Neuronal stem cell (in vitro differentiated cells): ENCODE measurements around the gene ABCA12.

Source experiments
- DNase-seq: peaks from one replicate; pipeline ENCODE4 v3.0.0-alpha.2; 2013; ENCODE audit warnings: low spot score
- H2AFZ ChIP-seq: one replicate; pipeline ENCODE4 v1.6.1; 2013; ENCODE audit warnings: mild to moderate bottlenecking, low read length, inconsistent platforms
- H2AK5ac ChIP-seq: 2 replicates; pipeline ENCODE4 v1.6.1; 2013; ENCODE audit warnings: low read depth, mild to moderate bottlenecking, inconsistent platforms, low read length, moderate library complexity, mixed read lengths
- H2BK120ac ChIP-seq: 2 replicates; pipeline ENCODE4 v1.6.1; 2013; ENCODE audit warnings: low read depth, mild to moderate bottlenecking, inconsistent platforms, low read length, moderate library complexity, mixed read lengths
- H2BK12ac ChIP-seq: one replicate; pipeline ENCODE4 v1.6.1; 2013; ENCODE audit warnings: low read length, inconsistent platforms
- H2BK15ac ChIP-seq: 2 replicates; pipeline ENCODE4 v1.6.1; 2013; ENCODE audit warnings: mild to moderate bottlenecking, low read length, inconsistent platforms, mixed read lengths
- H2BK5ac ChIP-seq: one replicate; pipeline ENCODE4 v1.6.1; 2013; ENCODE audit warnings: inconsistent platforms, mild to moderate bottlenecking, low read length, moderate library complexity
- H3K14ac ChIP-seq: one replicate; pipeline ENCODE4 v1.6.1; 2013; ENCODE audit warnings: low read length, inconsistent platforms
- H3K18ac ChIP-seq: 2 replicates; pipeline ENCODE4 v1.6.1; 2013; ENCODE audit warnings: low read length, inconsistent platforms
- H3K23ac ChIP-seq: 2 replicates; pipeline ENCODE4 v1.6.1; 2013; ENCODE audit warnings: low read depth, mild to moderate bottlenecking, mixed read lengths, low read length, inconsistent platforms; ENCODE audit not compliant: poor library complexity
- H3K27ac ChIP-seq: replicated peaks from 3 replicates; pipeline ENCODE4 v1.5.1; 2013; ENCODE audit warnings: low read length, inconsistent platforms
- H3K27me3 ChIP-seq, 3 experiments: 2 replicates each; pipeline ENCODE4 v1.6.1; 2013; ENCODE audit warnings: low read length in 3 of 3, mild to moderate bottlenecking in 2 of 3, inconsistent platforms in 1 of 3, low read depth in 1 of 3, mixed read lengths in 1 of 3, moderate library complexity in 1 of 3; ENCODE audit not compliant: control insufficient read depth in 3 of 3, insufficient read depth in 3 of 3
- H3K36me3 ChIP-seq, 2 donors: replicated peaks in 1 of 2; 2 replicates each; pipeline ENCODE4 v1.6.1; 2013; ENCODE audit warnings: low read length in 2 of 2; ENCODE audit not compliant: control insufficient read depth in 2 of 2, insufficient read depth in 2 of 2
- H3K4ac ChIP-seq: 2 replicates; pipeline ENCODE4 v1.6.1; 2013; ENCODE audit warnings: inconsistent platforms, mild to moderate bottlenecking, low read length, moderate library complexity
- H3K4me1 ChIP-seq, 2 donors: 1 replicate in 1 of 2; 2 replicates in 1 of 2; pipeline ENCODE4 v1.6.1; 2013; ENCODE audit warnings: low read length in 2 of 2, low read depth in 1 of 2; ENCODE audit not compliant: control insufficient read depth in 2 of 2, insufficient read depth in 1 of 2
- H3K4me2 ChIP-seq: one replicate; pipeline ENCODE4 v1.6.1; 2013; ENCODE audit warnings: mild to moderate bottlenecking, low read length, inconsistent platforms; ENCODE audit not compliant: insufficient read depth, poor library complexity, severe bottlenecking
- H3K4me3 ChIP-seq, 2 donors: 2 replicates each; pipeline ENCODE4 v1.5.1; 2013; ENCODE audit warnings: low read length in 2 of 2, mild to moderate bottlenecking in 2 of 2, inconsistent platforms in 1 of 2, moderate library complexity in 1 of 2
- H3K79me1 ChIP-seq: one replicate; pipeline ENCODE4 v1.6.1; 2013; ENCODE audit warnings: low read depth, mild to moderate bottlenecking, inconsistent platforms, low read length, moderate library complexity
- H3K9ac ChIP-seq: one replicate; pipeline ENCODE4 v1.6.1; 2013; ENCODE audit warnings: mild to moderate bottlenecking, low read depth, low read length, inconsistent platforms; ENCODE audit not compliant: poor library complexity
- H3K9me3 ChIP-seq, 2 donors: replicated peaks in 1 of 2; 2 replicates each; pipeline versions ENCODE3 to v1.6.1; 2013; ENCODE audit warnings: low read length in 2 of 2, mild to moderate bottlenecking in 2 of 2, inconsistent platforms in 1 of 2, low read depth in 1 of 2, mixed read lengths in 1 of 2, moderate library complexity in 1 of 2; ENCODE audit not compliant: control insufficient read depth in 2 of 2, insufficient read depth in 1 of 2
- H4K8ac ChIP-seq: one replicate; pipeline ENCODE4 v1.6.1; 2013; ENCODE audit warnings: low read depth, mild to moderate bottlenecking, inconsistent platforms, low read length, moderate library complexity
- H4K91ac ChIP-seq: one replicate; pipeline ENCODE4 v1.6.1; 2013; ENCODE audit warnings: low read length, low read depth, mild to moderate bottlenecking, inconsistent platforms; ENCODE audit not compliant: poor library complexity
- WGBS, 2 donors: extraction: QIAGEN DNeasy Blood & Tissue Kit; methylation state at CpG; one replicate each; pipeline ENCODE4 v1.1.7; 2013; ENCODE audit warnings: missing lambda C conversion rate in 2 of 2, mixed read lengths in 1 of 2; ENCODE audit not compliant: insufficient read length in 2 of 2, insufficient replicate concordance in 1 of 2; ENCODE audit errors: extremely low coverage in 2 of 2; 5-methylcytosine and 5-hydroxymethylcytosine counted together

Gene ABCA12

GRCh38 chr2:214966420-214966819 is 172.0 kb downstream of the ABCA12 start:
- H3K18ac ChIP-seq: no peak overlapping the region
- H3K4ac ChIP-seq: no peak overlapping the region
- no peak overlapping the region for H3K27ac ChIP-seq
- H3K9me3 ChIP-seq: no peaks in the 10 kb centered on the region
- H3K79me1 ChIP-seq: no peaks in the 10 kb centered on the region
- H3K9ac ChIP-seq: no peak overlapping the region
- H3K4me1 ChIP-seq: no peaks in the 10 kb centered on the region
- no peak overlapping the region for H2AFZ ChIP-seq
- no peak for DNase-seq
- H2BK15ac ChIP-seq: no peak overlapping the region
- no peak overlapping the region for H3K4me2 ChIP-seq
- H3K4me3 ChIP-seq: no peak overlapping the region
- no peak overlapping the region for H4K91ac ChIP-seq
- H3K27me3 ChIP-seq: no peaks in the 10 kb centered on the region
- H3K23ac ChIP-seq: no peak overlapping the region
- no peak overlapping the region for H2BK12ac ChIP-seq
- no peak overlapping the region for H4K8ac ChIP-seq
- no peak overlapping the region for H2BK120ac ChIP-seq
- H3K14ac ChIP-seq: no peak overlapping the region
- WGBS, 2 donors: no CpG with 5 or more reads among the region's 5 CpGs
- no peak overlapping the region for H2BK5ac ChIP-seq
- no peaks in the 10 kb centered on the region for H3K36me3 ChIP-seq
- H2AK5ac ChIP-seq: no peak overlapping the region

GRCh38 chr2:214960677-214961076 is 177.7 kb downstream of the ABCA12 start:
- no peak overlapping the region for H2BK5ac ChIP-seq
- no peak overlapping the region for H2BK15ac ChIP-seq
- no peak overlapping the region for H3K4ac ChIP-seq
- H3K4me3 ChIP-seq: no peak overlapping the region
- no peak overlapping the region for H2AK5ac ChIP-seq
- no peak overlapping the region for H3K27ac ChIP-seq
- no peaks in the 10 kb centered on the region for H3K27me3 ChIP-seq
- H3K14ac ChIP-seq: no peak overlapping the region
- H2BK12ac ChIP-seq: no peak overlapping the region
- DNase-seq: no peak
- no peak overlapping the region for H2AFZ ChIP-seq
- no peak overlapping the region for H3K9ac ChIP-seq
- H3K18ac ChIP-seq: no peak overlapping the region
- no peaks in the 10 kb centered on the region for H3K36me3 ChIP-seq
- H3K4me1 ChIP-seq: no peaks in the 10 kb centered on the region
- H2BK120ac ChIP-seq: no peak overlapping the region
- H4K91ac ChIP-seq: no peak overlapping the region
- no peaks in the 10 kb centered on the region for H3K9me3 ChIP-seq
- H3K79me1 ChIP-seq: no peaks in the 10 kb centered on the region
- no peak overlapping the region for H3K4me2 ChIP-seq
- no peak overlapping the region for H4K8ac ChIP-seq
- no peak overlapping the region for H3K23ac ChIP-seq

- Histone ChIP-seq H4K8ac (no peak overlapping the region), H3K4ac (no peak overlapping the region), H3K4me1 (no peaks in the 10 kb centered on the region), H3K18ac (no peak overlapping the region), H2BK15ac (no peak overlapping the region), H2BK5ac (no peak overlapping the region), H2AK5ac (no peak overlapping the region), H3K36me3 (no peaks in the 10 kb centered on the region), H3K14ac (no peak overlapping the region), H3K4me3 (no peak overlapping the region), H3K23ac (no peak overlapping the region), H3K9me3 (no peaks in the 10 kb centered on the region), H3K4me2 (no peak overlapping the region), H2AFZ (no peak overlapping the region), H3K79me1 (no peaks in the 10 kb centered on the region), H3K9ac (no peak overlapping the region), H4K91ac (no peak overlapping the region), H3K27me3 (no peaks in the 10 kb centered on the region), H3K27ac (no peak overlapping the region), H2BK120ac (no peak overlapping the region), H2BK12ac (no peak overlapping the region)
- no CpG with 5 or more reads among the region's 2 CpGs for WGBS, 2 donors
- no peak for DNase-seq
Measured at GRCh38 chr2:214946949-214947348, 191.5 kb downstream of the ABCA12 start.

- H3K4me2 ChIP-seq: no peak overlapping the region
- H2BK5ac ChIP-seq: no peak overlapping the region
- H4K91ac ChIP-seq: no peak overlapping the region
- peaks cover 2 to 4% of the 10 kb centered on the region in 2 donors for H3K4me1 ChIP-seq
- no peaks in the 10 kb centered on the region for H3K27me3 ChIP-seq
- no peak overlapping the region for H2AFZ ChIP-seq
- no peak overlapping the region for H2BK15ac ChIP-seq
- H3K4me3 ChIP-seq: no peak overlapping the region
- H3K14ac ChIP-seq: no peak overlapping the region
- H2AK5ac ChIP-seq: no peak overlapping the region
- no peak overlapping the region for H3K27ac ChIP-seq
- no peak overlapping the region for H3K18ac ChIP-seq
- whole genome bisulfite sequencing, 2 donors: no CpG with 5 or more reads among the region's 4 CpGs
- H2BK120ac ChIP-seq: no peak overlapping the region
- H3K23ac ChIP-seq: no peak overlapping the region
- H3K79me1 ChIP-seq: no peaks in the 10 kb centered on the region
- no peaks in the 10 kb centered on the region for H3K36me3 ChIP-seq
- no peak overlapping the region for H3K4ac ChIP-seq
- H3K9me3 ChIP-seq: no peaks in the 10 kb centered on the region
- H4K8ac ChIP-seq: no peak overlapping the region
- H3K9ac ChIP-seq: no peak overlapping the region
- no peak for DNase-seq
- no peak overlapping the region for H2BK12ac ChIP-seq
Measured at GRCh38 chr2:214934006-214934405, 204.4 kb downstream of the ABCA12 start.
